Fibroblast of lung (primary cell): Measurements from ENCODE around the gene EIF4E2.

ENCODE experiments used
- CTCF ChIP-seq, 2 donors: IDR thresholded peaks in 1 of 2; conservative IDR thresholded peaks in 1 of 2; 1 replicate in 1 of 2; 2 replicates in 1 of 2; pipeline ENCODE4 v1.5.1; 2011 to 2012; ENCODE audit warnings: low read length in 2 of 2, control low read depth in 1 of 2, inconsistent platforms in 1 of 2, low read depth in 1 of 2, mild to moderate bottlenecking in 1 of 2
- EZH2 ChIP-seq: IDR thresholded peaks from 2 replicates; pipeline ENCODE4 v1.5.1; 2012; ENCODE audit warnings: low read length, control low read depth, mild to moderate bottlenecking; ENCODE audit errors: missing control alignments

- TF ChIP-seq CTCF (conservative IDR thresholded peaks at IDR 0.05 in 1 of 2, IDR thresholded peaks at IDR 0.05 in 1 of 2; ENCODE audit: low read depth in 1 of 2, low read length in 2 of 2) (no peak), EZH2 (no peak)
Measured at GRCh38 chr2:232598293-232598692, 47.8 kb downstream of the EIF4E2 start.
